Inflammatory macrophage treated with lipopolysaccharide for 1 hour (primary cell): ENCODE results near the gene NOP9.

Source experiments
- DNase-seq, 2 donors: peaks; one replicate each; pipeline ENCODE4 v3.0.0-alpha.2; 2020 to 2022

Gene NOP9, protein sequence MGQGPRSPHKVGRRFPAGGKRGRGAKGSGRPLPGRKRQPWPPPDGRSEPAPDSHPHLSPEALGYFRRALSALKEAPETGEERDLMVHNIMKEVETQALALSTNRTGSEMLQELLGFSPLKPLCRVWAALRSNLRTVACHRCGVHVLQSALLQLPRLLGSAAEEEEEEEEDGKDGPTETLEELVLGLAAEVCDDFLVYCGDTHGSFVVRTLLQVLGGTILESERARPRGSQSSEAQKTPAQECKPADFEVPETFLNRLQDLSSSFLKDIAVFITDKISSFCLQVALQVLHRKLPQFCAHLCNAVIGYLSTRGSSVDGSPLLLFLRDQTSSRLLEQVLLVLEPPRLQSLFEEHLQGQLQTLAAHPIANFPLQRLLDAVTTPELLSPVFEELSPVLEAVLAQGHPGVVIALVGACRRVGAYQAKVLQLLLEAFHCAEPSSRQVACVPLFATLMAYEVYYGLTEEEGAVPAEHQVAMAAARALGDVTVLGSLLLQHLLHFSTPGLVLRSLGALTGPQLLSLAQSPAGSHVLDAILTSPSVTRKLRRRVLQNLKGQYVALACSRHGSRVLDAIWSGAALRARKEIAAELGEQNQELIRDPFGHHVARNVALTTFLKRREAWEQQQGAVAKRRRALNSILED

DNA sequence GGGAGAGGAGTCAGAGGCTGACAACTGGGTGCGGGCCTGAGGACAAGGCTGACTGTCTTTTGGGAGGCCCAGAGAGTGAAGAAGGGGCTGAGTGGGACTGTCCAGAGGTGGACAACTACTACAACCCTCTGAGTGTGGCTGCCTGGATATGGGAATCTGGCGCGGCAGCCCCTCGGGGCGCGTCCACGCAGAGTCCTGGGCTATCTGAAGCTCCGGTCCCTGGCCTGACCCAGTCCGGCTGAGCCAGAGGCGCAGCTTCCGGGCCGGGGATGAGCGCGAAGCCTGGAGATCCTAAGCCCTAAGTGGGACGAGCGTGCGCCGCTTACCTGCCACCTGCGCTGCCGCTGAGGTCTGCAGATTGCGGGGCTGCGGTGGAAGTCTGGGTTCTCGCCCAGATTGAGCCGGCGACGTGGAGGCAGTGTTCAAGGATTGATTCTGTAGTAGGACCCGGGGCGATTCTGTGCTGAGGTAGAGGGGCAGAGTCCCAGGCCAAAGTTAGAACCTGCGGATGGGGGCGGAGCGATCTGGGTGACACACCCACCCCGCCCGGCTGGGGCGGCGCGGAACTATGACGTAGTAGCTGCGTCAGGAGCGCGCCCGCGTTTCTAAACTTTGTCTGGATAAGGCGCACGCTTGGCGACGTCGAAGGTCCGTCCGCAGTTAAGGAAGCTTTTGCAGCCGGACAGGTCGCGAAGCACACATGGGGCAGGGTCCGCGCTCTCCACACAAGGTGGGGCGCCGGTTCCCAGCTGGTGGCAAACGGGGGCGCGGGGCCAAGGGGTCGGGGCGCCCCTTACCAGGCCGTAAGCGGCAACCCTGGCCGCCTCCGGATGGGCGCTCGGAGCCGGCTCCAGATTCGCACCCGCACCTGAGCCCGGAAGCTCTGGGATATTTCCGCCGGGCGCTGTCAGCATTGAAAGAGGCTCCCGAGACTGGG, at the start of gene NOP9, which contains the start of gene DHRS1:
Gene NOP9 (plus strand): TSS at position 596 of the 937 bp plus-strand sequence. CDS start 105 bp downstream, at position 701.
Gene DHRS1 (minus strand): TSS at position 526 of the 937 bp plus-strand sequence. CDS start 674 bp downstream, outside the sequence.
- peak; percentile 83 to 98 for DNase-seq

DNA sequence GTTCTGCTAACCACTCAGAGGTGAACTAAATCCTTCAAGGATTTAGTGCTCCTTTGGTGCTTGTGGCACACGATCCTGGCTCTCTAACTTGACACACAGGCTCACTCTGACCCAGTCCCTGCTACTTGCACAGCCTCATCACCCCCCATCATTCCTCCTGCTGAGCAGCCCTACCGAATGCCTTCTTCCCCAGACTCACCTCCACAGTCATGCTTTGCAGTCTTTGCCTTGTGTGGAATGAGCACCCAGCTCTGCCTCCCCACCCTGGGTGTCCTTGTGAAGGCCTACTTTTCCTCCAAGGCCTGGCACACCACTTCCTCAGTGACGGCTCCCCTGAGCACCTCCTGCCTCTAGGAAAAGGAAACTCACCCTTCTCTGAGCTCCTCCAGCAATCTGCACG, 49.3 kb upstream of the NOP9 start:
- no peak for DNase-seq

DNA sequence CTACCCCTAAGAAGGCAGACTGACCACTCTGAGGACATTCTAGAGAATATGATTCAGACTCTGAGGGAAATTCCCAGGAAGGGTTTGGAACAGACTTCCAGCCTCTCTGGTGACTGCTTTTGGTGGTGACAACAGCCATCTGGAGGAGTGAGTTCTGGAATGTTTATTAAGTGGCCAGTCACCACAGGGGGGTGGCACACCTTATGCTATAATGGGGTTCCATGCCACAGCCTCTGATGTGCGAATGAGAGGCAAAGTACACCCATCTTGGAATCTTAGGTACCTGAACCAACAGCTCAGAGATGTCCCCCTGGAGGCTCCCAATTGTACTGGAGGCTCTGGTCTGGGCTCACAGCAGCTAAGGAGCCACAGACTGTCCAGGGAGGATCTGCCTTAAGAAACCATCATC, 47.8 kb upstream of the NOP9 start:
- DNase-seq: no peak

DNA sequence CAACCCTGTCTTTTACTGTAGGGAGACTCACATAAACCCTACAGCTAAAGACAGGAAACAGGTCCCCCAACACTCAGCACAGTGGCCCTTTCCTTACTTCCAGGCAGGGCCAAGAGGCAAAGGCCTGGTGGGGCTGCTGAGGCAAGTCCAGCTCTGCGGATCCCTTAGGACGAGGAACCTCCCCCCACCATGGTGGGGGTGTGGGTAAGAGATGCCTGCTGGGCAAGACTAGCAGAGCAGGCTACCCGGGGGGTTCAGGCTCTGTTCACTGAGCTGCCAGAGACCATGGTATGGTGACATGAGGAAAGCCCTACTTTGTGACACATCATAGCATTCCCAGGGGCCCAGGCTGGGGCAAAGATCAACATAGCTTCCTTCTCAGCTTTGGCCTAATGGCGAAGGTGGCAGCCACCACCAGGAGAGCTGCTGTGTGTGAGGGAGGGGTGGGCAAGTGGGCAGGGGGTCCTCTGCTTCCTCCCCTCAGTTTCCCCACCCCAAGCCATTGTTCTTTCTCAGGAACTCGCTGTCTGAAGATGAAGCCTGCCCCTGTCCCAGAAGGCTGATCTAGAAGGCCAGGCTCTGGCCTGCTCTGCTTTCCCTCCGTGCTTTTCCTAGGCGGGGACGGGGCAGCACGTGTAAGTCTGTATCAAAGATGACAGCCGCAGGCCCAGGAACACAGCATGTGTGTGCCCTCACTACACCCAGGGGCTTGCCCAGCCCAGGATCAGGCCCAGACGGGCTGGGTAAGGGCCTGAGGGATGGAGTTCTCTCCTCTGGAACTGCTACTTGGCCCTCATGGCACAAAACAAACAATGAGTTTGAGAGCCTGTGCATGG, 47.1 kb upstream of the NOP9 start:
- DNase-seq: no peak

DNA sequence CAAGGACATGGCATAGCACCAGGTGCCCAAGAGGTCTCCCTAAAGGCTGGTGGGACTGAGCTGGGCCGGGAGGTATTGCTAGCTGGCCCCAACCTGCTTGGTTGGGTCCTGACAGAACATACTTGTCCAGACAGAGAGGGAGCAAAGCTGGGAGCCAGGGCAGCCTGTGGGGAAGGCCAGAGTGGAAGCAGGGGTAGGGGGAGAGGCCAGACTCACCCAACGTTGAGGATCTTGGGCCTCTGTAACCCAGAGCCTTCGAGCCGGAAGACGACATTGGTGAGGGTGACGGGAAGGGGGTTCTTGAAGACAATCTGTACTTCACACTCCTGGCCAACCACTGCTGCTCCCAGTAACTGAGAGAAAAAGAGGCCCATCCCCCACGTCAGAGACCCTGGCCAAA, 45.7 kb upstream of the NOP9 start:
- no peak for DNase-seq

DNA sequence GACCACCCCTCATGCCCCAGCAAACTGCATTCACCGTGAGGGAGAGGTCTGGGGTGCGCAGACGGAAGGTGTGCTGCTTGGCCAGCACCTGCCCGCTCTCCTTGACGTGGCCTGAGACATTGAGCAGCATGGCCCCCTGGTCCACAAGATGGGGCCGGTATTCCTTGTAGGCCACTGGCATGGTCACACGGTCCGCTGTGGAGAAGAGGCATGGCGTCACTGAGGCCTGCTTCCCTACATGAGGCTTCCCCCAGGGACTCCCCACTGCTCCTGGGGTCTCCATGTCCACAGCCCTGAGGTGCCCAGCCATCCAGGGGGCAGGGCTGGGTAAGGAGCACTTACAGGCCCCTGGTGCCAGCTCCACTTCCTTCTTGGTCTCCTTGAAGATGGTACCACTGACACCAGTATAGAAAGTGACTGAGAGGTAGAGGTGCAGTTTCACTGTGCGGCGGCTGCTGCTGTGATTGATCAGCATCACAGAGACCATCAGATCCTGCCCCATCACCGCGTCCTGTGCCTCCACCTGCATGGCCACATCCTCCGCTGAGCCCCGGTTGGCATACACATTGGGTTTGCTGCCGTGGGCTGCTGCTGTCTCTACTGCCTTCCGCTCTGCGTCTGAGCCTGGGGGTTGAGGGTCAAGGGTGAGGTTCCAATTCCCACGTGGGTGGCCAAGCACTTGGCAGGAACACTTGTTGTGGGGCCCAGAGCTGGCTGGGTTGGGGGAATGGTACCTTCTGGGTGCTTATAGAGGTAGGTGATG, 44.8 kb upstream of the NOP9 start:
- no peak for DNase-seq

DNA sequence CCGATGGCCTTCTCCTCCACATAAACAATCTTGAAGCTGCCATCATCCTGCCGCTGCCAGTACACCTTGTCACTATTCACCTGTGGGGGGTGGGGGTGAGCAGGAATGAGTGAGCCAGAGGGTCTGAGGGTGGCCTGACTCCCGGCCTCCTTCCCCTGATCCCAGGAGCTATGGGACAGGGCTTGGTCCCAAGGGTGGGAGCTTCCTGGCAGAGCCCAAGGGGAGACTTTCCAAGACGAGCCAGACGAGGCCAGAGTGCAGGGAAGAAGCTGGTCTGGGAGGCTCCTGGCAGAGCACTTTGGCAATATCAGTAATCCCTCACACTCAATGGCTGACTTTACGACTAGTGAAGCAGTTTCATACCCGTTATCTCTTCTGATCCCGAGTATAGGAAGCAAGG, 44.2 kb upstream of the NOP9 start:
- no peak for DNase-seq

DNA sequence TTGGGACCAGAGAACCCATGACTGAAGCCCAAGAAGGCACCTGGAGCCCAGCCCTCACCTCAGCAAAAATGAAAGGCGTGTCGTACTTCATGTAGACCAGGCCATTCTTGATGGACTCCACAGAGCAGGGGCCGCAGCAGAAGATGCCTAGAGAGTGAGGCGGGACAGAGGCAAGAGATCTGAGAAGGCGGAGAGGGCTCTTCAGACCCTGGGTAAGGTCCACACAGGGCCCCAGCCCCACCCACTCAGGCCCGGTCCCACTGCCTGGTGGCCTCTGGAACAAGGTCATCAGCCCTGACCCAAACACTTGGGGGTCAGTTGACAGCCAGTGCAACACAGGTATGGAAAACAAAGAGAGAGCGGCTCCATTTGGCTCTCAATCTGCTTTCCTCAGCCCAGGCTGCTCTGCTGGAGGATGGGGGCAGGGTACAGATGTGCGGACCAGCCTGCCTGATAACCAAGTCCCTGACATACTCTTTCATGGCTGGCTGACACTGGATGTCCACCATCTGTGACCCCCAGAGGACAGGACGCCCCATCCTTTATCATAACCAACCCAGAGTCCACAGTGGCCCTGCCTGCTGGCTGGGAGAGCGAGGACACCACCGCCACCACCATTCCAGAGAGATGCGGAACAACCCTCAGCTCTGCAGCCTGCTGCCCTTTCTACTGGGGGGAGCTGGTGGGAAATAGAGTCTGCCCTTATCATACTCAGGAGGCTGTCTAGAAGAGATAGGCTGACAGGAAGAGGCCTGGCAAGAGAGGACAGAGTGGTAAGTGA, 43.5 kb upstream of the NOP9 start:
- no peak for DNase-seq

DNA sequence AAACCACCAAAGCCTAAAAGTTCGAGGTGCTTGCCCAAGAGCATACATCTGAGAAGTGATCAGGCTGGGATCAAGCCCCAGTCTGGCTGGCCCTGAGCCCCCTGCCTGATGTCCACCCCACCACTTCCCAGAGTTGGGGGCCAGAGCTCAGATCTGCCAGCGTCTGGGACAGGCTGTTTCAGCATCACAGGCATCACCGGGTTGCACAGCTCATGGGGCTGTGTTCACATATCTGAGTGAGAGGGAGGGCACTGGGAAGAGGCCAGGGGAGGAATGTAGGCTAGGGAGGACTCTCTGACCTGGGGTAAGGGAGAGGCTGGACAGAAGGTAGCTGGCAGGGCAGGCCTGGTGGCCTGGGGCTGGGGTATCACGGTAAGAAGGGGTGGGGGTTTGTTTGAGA, 42.7 kb upstream of the NOP9 start:
- no peak for DNase-seq

DNA sequence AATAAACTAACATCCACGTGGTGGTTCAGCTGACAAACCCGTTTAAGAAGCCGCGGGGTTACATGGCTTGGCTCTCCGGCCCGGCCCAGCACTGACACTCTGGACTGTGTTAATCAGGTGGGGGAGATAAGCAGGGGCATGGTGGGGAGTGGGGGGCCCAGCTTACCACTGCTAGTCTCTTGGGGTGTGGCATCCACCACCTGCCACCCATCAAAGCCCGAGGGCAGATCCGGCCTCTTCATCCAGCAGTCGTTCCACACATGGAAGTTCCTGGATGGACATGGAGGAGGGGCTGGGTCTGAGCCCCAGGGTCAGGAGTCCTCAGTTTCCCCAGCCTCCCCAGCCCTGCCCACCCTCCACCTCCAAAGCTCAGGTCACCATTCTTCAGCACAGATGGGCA, 41.5 kb upstream of the NOP9 start:
- no peak for DNase-seq

DNA sequence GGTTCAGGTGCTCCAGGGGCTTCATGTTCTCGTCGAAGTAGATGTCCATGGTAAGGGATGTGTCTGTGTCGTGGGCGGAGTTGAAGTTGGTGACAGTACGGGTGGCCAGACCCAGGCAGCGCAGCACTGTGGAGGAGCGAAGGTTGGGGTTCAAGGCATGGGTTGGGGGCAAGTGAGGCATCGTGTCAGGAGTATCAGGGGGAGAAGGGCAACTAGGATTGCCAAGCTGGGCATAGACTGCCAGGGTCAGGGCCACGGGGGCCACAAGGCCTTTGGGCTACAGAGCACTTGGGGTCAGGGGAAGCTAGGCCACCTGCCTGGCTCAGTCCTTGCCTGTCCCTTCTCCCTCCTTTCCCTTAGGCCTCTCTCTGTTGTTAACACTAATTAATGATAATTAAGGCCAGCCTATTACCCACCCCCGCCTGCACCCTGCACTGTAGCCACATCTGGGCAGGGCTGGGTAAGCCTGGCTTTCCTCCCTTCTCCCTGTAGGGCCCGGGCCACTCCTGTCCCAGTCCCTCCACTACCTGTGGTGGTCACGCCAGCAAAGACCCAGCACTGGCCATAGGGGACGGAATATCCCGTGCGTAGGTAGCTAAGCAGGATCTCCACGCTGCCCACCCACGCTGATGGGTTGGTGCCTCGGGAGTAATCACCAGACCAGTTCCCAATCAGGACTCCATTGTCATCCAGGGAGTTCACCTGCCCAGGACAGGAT, 40.9 kb upstream of the NOP9 start:
- DNase-seq: no peak

DNA sequence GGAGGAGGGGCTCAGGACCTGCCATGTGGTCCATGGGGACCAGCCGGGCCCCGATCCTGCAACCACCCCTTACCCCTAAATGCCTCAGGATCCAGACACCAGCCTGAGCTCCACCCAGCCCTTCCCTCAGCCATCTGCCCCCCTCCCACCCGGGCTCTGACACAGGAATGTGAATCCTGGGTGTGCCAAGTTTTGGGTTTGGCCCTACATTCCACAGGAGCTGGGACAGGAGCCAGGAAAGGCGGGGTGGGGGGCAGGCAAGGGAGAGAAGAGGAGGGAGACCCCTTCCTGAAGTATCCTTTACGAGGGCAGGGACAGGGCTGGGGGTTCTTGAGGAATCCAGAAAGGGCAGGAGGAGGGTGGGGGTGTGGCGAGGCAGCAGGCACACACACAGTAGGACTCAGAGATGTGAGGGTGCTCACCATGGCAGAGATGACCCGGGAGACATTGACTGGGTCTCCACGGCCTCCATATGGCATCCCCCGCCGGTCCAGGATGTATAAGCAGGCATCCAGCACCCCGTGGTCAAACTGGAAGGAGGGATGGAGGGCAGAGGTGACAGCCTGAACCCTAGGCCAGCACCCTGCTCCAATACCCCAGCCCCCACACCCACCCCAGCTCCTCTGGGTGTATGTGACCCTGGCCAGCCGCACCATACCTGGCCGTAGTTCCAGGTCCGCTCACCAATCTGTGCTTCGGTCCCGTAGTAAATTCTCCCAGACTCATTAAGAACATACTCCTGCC, 40.2 kb upstream of the NOP9 start:
- DNase-seq: no peak

DNA sequence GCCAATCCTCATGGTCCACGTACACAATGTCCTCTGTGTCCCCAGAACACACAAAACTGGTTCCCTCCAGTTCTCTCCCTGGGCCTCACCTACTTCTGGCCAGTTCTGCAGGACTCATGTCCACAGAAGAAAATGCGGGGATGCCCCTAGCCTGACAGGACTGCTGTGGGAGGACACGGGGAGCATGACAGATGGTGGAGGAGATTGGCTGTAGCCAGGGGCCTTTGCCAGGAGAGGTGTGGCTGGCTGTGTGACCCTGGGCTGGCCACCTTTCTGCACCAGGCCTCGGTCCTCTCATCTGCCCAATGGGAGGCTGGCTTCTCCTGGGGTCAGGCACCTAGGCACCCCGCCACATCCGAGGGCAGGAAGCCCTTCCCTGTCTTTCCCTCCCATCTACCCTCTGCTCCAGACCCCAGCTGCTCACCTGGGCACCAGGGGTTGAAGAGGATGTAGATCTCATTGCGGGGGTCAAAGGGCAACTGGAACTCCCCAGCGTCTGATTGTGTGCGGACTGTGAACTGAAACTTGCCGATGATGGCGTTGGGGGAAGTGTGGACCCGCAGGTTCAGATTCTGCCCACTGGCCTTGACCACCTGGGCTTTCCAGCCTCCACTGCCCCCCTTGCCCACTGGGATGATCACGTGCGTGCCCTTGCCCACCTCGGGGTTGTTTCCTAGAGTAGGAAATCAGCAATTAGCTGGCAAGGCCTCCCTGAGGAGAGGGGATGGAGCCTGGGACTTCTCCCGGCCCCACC, 39.4 kb upstream of the NOP9 start:
- no peak for DNase-seq

DNA sequence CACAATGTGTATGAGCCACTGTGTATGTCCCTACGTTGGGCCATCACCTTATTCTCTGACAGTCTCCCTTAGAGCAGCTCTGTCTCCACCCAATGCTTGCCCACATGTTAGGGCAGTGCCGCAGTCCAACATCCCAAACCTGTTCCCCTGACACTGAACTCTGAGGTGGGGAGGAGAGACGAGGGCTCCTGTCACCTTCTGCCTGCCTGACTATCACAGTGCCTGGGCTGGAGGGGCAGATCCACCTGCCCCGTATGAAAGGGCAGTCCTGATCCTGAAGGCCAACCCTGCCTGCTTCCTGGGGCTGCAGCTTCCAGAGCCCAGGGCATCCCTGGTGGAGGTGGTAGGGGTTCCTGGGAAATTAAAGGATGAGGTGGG, 38.9 kb upstream of the NOP9 start:
- DNase-seq: no peak

DNA sequence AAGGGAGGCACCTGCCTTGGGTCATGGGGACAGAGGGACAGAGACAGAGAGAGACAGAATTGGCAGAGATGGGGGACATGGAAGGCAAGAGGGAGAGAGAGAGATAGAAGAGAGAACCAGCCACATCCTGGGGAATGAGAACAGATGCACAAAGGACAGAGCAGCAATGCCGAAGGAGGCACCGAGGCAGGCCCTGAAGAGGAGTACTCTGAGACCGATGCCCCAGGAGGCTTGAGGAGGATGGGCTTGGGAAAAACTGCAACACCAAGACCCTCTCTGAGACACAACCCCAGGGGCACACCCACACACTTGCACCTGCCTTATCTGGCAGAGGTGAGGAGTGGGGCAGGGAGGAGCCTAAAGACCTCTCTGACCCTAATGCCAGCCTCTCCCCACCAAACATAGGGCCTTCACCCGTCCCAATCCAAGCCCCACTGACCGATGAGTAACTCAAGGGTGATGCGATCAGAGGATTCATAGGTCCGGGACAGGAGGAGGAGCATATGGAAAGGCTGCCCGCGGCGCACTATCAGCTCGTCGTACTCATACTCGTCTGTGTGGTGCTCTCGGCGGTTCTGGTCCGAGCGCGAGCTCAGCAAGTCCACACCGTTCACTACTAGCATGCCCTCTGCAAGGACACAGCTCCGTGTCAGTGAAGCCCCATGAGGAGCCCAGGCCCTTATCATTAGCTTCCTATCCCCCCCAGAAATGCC, 38.2 kb upstream of the NOP9 start:
- no peak for DNase-seq

DNA sequence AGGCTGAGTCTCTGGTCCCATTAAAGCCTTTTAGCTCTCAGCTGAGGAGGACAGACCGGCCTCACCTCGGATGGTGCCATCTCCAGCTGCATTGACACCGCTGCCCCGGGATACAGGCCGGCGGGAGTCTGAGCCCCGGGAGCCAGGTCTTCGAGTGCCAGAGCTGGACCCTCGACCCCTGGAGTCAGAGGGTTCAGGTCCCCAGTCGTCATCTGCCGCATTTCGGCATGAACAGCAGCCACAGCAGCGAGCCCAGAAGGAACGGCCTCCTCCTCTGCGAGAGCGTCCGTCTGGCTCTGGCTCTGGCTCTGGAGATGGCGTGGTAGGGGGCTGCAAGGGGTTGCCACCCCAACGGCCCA, 37.7 kb upstream of the NOP9 start:
- DNase-seq: no peak

DNA sequence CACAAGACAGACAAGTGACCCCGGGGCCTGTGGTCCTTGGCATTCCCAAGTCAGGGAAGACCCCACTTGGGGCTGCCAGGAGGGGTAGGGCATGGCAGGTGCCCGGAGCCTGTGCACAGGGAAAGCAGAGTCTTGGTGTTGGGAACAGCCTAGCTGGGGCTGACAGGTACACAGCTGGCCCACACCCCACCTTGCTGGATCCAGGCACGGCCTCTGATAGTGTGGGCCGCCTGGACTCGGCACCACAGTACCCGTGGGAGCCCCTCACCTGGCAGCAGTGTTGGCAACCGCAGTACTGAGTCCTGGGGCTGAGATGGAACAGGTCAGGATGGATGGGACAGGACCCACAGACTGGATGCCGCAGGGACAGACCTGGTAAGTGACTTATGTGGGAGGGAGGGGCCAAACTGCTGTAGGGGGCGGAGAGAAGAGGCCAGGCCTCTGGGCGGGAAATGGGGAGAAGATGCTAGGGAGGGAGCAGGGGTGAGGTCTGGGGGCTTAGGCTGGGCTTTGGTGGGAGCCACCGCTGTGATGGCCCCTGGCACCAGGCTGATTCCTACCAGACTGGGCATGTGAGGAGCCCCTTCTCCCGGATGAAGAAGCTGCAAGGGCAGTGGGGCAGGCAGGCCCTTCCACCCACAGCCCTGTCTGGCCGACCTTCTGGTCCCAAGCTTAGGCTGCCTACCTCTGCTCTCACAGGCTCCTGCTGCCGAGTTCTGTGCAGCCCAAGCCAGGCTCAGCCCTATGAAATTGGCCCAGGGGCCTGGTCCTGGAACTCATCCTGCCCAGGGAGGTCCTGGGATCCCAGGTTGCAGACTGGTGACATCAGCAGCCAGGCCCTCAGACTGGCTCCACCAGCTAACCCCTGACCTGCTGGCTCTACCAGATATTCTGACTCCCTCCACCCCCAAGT, 36.6 kb upstream of the NOP9 start, which contains the start of gene TGM1:
Gene TGM1 (minus strand): TSS at position 357 of the 913 bp plus-strand sequence. CDS start 825 bp downstream, outside the sequence.
- no peak for DNase-seq
